ENCODE measurements around the gene IDE. TPM values are rescaled to one million over a fixed set of nuclear protein-coding genes. Genes with fewer than 3 reads are reported as not detected.

Gene IDE
- 18.7 to 29.1 TPM (median 24.1 TPM) in 5 replicates for total RNA-seq (2022; extraction: Qiagen RNA extraction; ENCODE audit: low read depth)

GRCh38 chr10:92573798-92574547 lies at the start of gene IDE:
Gene IDE, minus strand, starts transcription at chr10:92574093. Its CDS starts 74 bp downstream, at chr10:92574019.

GRCh38 chr10:92592761-92593618 lies 19.1 kb upstream of the IDE start, which contains the start of gene KIF11:
Gene KIF11, plus strand, starts transcription at chr10:92593130. Its CDS starts 246 bp downstream, at chr10:92593376.

Other genes starting within 250 kb of the IDE start
- gene KIF11, start 19.0 kb upstream of the IDE start, total RNA-seq (2022; extraction: Qiagen RNA extraction; ENCODE audit: low read depth): 32.8 to 48.0 TPM (median 35.5 TPM) in 5 replicates
- gene HHEX, start 115.9 kb upstream of the IDE start, total RNA-seq (2022; extraction: Qiagen RNA extraction; ENCODE audit: low read depth): 15.5 to 17.6 TPM (median 15.9 TPM) in 5 replicates